Activated CD4-positive, alpha-beta T cell treated with anti-CD3 and anti-CD28 coated beads, Interleukin-2, amount 10 ng/mL, durations not matched to agents 7 days and 5 days (primary cell): ENCODE measurements around the gene STAG1. TPM values are rescaled to one million over a fixed set of nuclear protein-coding genes. Genes with fewer than 3 reads are reported as not detected.
"Not testable (repeated sequence)": the region's sequence is repeated elsewhere in the genome, so short reads cannot be mapped to it uniquely, and the experiment has no call there.

Source experiments
- CTCF ChIA-PET: fragments of 350-600 bp; sonication (Branson Sonifier 250); formaldehyde crosslinking; loops from one replicate; lab custom pipeline; 2021; ENCODE audit warnings: antibody characterized with exemption; lab: Charles Lee
- POLR2A ChIA-PET: fragments of 350-600 bp; sonication (Branson Sonifier 250); formaldehyde crosslinking; loops from one replicate; lab custom pipeline; 2021; ENCODE audit warnings: antibody characterized with exemption; lab: Charles Lee
- DNase-seq: peaks from one replicate; pipeline ENCODE4 v3.0.0-alpha.2; 2020
- H3K27ac Mint-ChIP-seq: one replicate; pipeline ENCODE4 v1.8.0; 2021; ENCODE audit warnings: mild to moderate bottlenecking, moderate library complexity, mixed read lengths
- H3K27me3 Mint-ChIP-seq: one replicate; pipeline ENCODE4 v1.8.0; 2021; ENCODE audit warnings: mixed read lengths
- H3K36me3 Mint-ChIP-seq: one replicate; pipeline ENCODE4 v1.8.0; 2021; ENCODE audit warnings: low read depth, mixed read lengths
- H3K4me1 Mint-ChIP-seq: one replicate; pipeline ENCODE4 v1.8.0; 2021; ENCODE audit warnings: mixed read lengths
- H3K4me3 Mint-ChIP-seq: one replicate; pipeline ENCODE4 v1.8.0; 2021; ENCODE audit warnings: mild to moderate bottlenecking, moderate library complexity, mixed read lengths
- H3K9me3 Mint-ChIP-seq: one replicate; pipeline ENCODE4 v1.8.0; 2021; ENCODE audit warnings: mixed read lengths
- total RNA-seq, 2 experiments: library from RNA; stranded (reverse); gene quantifications; one replicate each; pipeline ENCODE4 v1.2.3, GENCODE V29; 2021

STAG1 gene
- total RNA-seq, 2 experiments from 2014 or later, result 40.9 to 45.7 TPM

GRCh38 chr3:136690599-136690998, 61.6 kb downstream of the STAG1 start:
- Mint-ChIP-seq H3K27me3 (no peaks in the 10 kb centered on the region), H3K36me3 (peaks cover 59% of the 10 kb centered on the region), H3K4me1 (peaks cover 23% of the 10 kb centered on the region), H3K4me3 (no peak overlapping the region), H3K9me3 (peaks cover 35% of the 10 kb centered on the region), H3K27ac (no peak overlapping the region)
- DNase-seq, result no peak
- ChIA-PET POLR2A (no interaction called here), CTCF (interaction anchor here (1.3 kb wide), 1 partner anchor 11 kb away, joined by 3 read pairs; no protein-coding TSS in a partner anchor)

- peaks cover 39% of the 10 kb centered on the region for H3K36me3 Mint-ChIP-seq
- peaks cover 18% of the 10 kb centered on the region for H3K9me3 Mint-ChIP-seq
- ChIA-PET POLR2A (no interaction called here), CTCF (no interaction called here)
- H3K4me1 Mint-ChIP-seq, result peaks cover 4% of the 10 kb centered on the region
- DNase-seq, result no peak
- no peak overlapping the region for H3K4me3 Mint-ChIP-seq
- no peak overlapping the region for H3K27ac Mint-ChIP-seq
- no peaks in the 10 kb centered on the region for H3K27me3 Mint-ChIP-seq
Observed at GRCh38 chr3:136685882-136686281, 66.3 kb downstream of the STAG1 start.

GRCh38 chr3:136682740-136683312, 69.4 kb downstream of the STAG1 start:
- ChIA-PET CTCF (interaction anchor here (0.6 to 1.0 kb wide), 2 partner anchors 10 to 12 kb away, joined by 4 to 5 read pairs; no protein-coding TSS in a partner anchor), POLR2A (no interaction called here)
- peaks cover 23% of the 10 kb centered on the region for H3K36me3 Mint-ChIP-seq
- no peak for DNase-seq
- H3K4me1 Mint-ChIP-seq, result no peaks in the 10 kb centered on the region
- H3K4me3 Mint-ChIP-seq, result no peak overlapping the region
- H3K27ac Mint-ChIP-seq, result no peak overlapping the region
- no peaks in the 10 kb centered on the region for H3K27me3 Mint-ChIP-seq
- peaks cover 12% of the 10 kb centered on the region for H3K9me3 Mint-ChIP-seq

GRCh38 chr3:136678981-136679380, 73.2 kb downstream of the STAG1 start:
- ChIA-PET POLR2A (no interaction called here), CTCF (interaction anchor here (1.5 kb wide), 1 partner anchor 12 kb away, joined by 3 read pairs; no protein-coding TSS in a partner anchor)
- DNase-seq, result no peak

GRCh38 chr3:136676009-136676408, 76.2 kb downstream of the STAG1 start:
- Mint-ChIP-seq H3K4me1 (peaks cover 12% of the 10 kb centered on the region), H3K36me3 (peaks cover 10% of the 10 kb centered on the region), H3K9me3 (no peaks in the 10 kb centered on the region), H3K27ac (no peak overlapping the region), H3K4me3 (no peak overlapping the region), H3K27me3 (no peaks in the 10 kb centered on the region)
- DNase-seq, result no peak
- POLR2A ChIA-PET, result no interaction called here
- CTCF ChIA-PET, result interaction anchor here (0.6 to 1.7 kb wide), 3 partner anchors 54 to 231 kb away, joined by 3 to 5 read pairs (median 3); no protein-coding TSS in a partner anchor

More at GRCh38 chr3:136678981-136679380, 73.2 kb downstream of the STAG1 start:
- no peaks in the 10 kb centered on the region for H3K27me3 Mint-ChIP-seq
- peaks cover 1% of the 10 kb centered on the region for H3K36me3 Mint-ChIP-seq
- H3K27ac Mint-ChIP-seq, result no peak overlapping the region
- peaks cover 5% of the 10 kb centered on the region for H3K9me3 Mint-ChIP-seq
- no peak overlapping the region for H3K4me3 Mint-ChIP-seq
- H3K4me1 Mint-ChIP-seq, result peaks cover 8% of the 10 kb centered on the region

GRCh38 chr3:136675150-136675858, 76.9 kb downstream of the STAG1 start:
- Mint-ChIP-seq H3K4me1 (peaks cover 12% of the 10 kb centered on the region), H3K4me3 (no peak overlapping the region), H3K36me3 (peaks cover 12% of the 10 kb centered on the region), H3K27ac (no peak overlapping the region), H3K27me3 (no peaks in the 10 kb centered on the region), H3K9me3 (no peaks in the 10 kb centered on the region)
- DNase-seq, result no peak
- ChIA-PET POLR2A (no interaction called here), CTCF (interaction anchor here (1.7 kb wide), 1 partner anchor 55 kb away, joined by 3 read pairs; no protein-coding TSS in a partner anchor)

GRCh38 chr3:136672457-136672856, 79.7 kb downstream of the STAG1 start:
- H3K27ac Mint-ChIP-seq, result no peak overlapping the region
- POLR2A ChIA-PET, result no interaction called here
- H3K9me3 Mint-ChIP-seq, result peaks cover 5% of the 10 kb centered on the region
- H3K4me1 Mint-ChIP-seq, result peaks cover 12% of the 10 kb centered on the region
- H3K27me3 Mint-ChIP-seq, result no peaks in the 10 kb centered on the region
- H3K36me3 Mint-ChIP-seq, result peaks cover 15% of the 10 kb centered on the region
- CTCF ChIA-PET, result interaction anchor here (0.6 kb wide), 1 partner anchor 176 kb away, joined by 3 read pairs; no protein-coding TSS in a partner anchor
- H3K4me3 Mint-ChIP-seq, result no peak overlapping the region
- no peak for DNase-seq

GRCh38 chr3:136671921-136672320, 80.3 kb downstream of the STAG1 start:
- ChIA-PET CTCF (interaction anchor here (0.6 kb wide), 2 partner anchors 35 to 176 kb away, joined by 3 read pairs; no protein-coding TSS in a partner anchor), POLR2A (no interaction called here)
- no peak overlapping the region for H3K27ac Mint-ChIP-seq

GRCh38 chr3:136670166-136670565, 82.0 kb downstream of the STAG1 start:
- Mint-ChIP-seq H3K27me3 (no peaks in the 10 kb centered on the region), H3K36me3 (peaks cover 15% of the 10 kb centered on the region), H3K27ac (no peak overlapping the region), H3K4me1 (peaks cover 9% of the 10 kb centered on the region), H3K4me3 (no peak overlapping the region), H3K9me3 (peaks cover 5% of the 10 kb centered on the region)
- DNase-seq, result no peak
- CTCF ChIA-PET, result interaction anchor here (0.6 kb wide), 2 partner anchors 13 to 344 kb away, joined by 3 to 5 read pairs; no protein-coding TSS in a partner anchor
- POLR2A ChIA-PET, result interaction anchor here (0.6 kb wide), 1 partner anchor 10 kb away, joined by 3 read pairs; no protein-coding TSS in a partner anchor

More at GRCh38 chr3:136671921-136672320, 80.3 kb downstream of the STAG1 start:
- Mint-ChIP-seq H3K4me3 (no peak overlapping the region), H3K9me3 (peaks cover 5% of the 10 kb centered on the region), H3K4me1 (peaks cover 12% of the 10 kb centered on the region), H3K36me3 (peaks cover 15% of the 10 kb centered on the region), H3K27me3 (no peaks in the 10 kb centered on the region)
- DNase-seq, result no peak

GRCh38 chr3:136667081-136667480, 85.1 kb downstream of the STAG1 start:
- peaks cover 19% of the 10 kb centered on the region for H3K36me3 Mint-ChIP-seq
- H3K4me1 Mint-ChIP-seq, result no peaks in the 10 kb centered on the region
- H3K9me3 Mint-ChIP-seq, result peaks cover 5% of the 10 kb centered on the region
- no peaks in the 10 kb centered on the region for H3K27me3 Mint-ChIP-seq
- H3K4me3 Mint-ChIP-seq, result no peak overlapping the region
- ChIA-PET CTCF (interaction anchor here (1.4 kb wide), 1 partner anchor 85 kb away, joined by 5 read pairs; the partner anchor contains the start of gene STAG1), POLR2A (no interaction called here)
- no peak overlapping the region for H3K27ac Mint-ChIP-seq
- DNase-seq, result no peak

- H3K27me3 Mint-ChIP-seq, H3K4me3 Mint-ChIP-seq, H3K27ac Mint-ChIP-seq, POLR2A ChIA-PET, H3K4me1 Mint-ChIP-seq, DNase-seq, H3K9me3 Mint-ChIP-seq: not testable (repeated sequence)
- peaks cover 14% of the 10 kb centered on the region for H3K36me3 Mint-ChIP-seq
- CTCF ChIA-PET, result interaction anchor here (1.4 kb wide), 1 partner anchor 86 kb away, joined by 5 read pairs; the partner anchor contains the start of gene STAG1
Observed at GRCh38 chr3:136666301-136666700, 85.9 kb downstream of the STAG1 start.

GRCh38 chr3:136664771-136665170, 87.4 kb downstream of the STAG1 start:
- Mint-ChIP-seq H3K4me1 (peaks cover 9% of the 10 kb centered on the region), H3K27me3 (no peaks in the 10 kb centered on the region), H3K27ac (no peak overlapping the region), H3K36me3 (peaks cover 9% of the 10 kb centered on the region), H3K4me3 (no peak overlapping the region), H3K9me3 (peaks cover 5% of the 10 kb centered on the region)
- DNase-seq, result no peak
- ChIA-PET CTCF (interaction anchor here (1.2 to 1.6 kb wide), 2 partner anchors 14 to 29 kb away, joined by 3 to 5 read pairs; no protein-coding TSS in a partner anchor), POLR2A (no interaction called here)
